ENCODE results near the gene LMTK3. TPM values are rescaled to one million over a fixed set of nuclear protein-coding genes. Genes with fewer than 3 reads are reported as not detected.
A peak's percentile ranks its signal among the peaks of the same experiment; 100 is the strongest.

LMTK3 gene
- total and polyA plus RNA-seq, 2 of the 13 experiments (the other 11 are each of a cell fraction or from before 2014, with no cell fraction given), result 0.18 to 0.29 TPM

GRCh38 chr19:48558018-48558684, 46.5 kb upstream of the LMTK3 start (continued):
- TF ChIP-seq, protein P1, sequence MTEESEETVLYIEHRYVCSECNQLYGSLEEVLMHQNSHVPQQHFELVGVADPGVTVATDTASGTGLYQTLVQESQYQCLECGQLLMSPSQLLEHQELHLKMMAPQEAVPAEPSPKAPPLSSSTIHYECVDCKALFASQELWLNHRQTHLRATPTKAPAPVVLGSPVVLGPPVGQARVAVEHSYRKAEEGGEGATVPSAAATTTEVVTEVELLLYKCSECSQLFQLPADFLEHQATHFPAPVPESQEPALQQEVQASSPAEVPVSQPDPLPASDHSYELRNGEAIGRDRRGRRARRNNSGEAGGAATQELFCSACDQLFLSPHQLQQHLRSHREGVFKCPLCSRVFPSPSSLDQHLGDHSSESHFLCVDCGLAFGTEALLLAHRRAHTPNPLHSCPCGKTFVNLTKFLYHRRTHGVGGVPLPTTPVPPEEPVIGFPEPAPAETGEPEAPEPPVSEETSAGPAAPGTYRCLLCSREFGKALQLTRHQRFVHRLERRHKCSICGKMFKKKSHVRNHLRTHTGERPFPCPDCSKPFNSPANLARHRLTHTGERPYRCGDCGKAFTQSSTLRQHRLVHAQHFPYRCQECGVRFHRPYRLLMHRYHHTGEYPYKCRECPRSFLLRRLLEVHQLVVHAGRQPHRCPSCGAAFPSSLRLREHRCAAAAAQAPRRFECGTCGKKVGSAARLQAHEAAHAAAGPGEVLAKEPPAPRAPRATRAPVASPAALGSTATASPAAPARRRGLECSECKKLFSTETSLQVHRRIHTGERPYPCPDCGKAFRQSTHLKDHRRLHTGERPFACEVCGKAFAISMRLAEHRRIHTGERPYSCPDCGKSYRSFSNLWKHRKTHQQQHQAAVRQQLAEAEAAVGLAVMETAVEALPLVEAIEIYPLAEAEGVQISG (CRISPR knock-in tag; IDR thresholded peaks at IDR 0.05), result peak; percentile 91
- TF ChIP-seq MAFK (conservative IDR thresholded peaks at IDR 0.05 in 1 of 2, IDR thresholded peaks at IDR 0.05 in 1 of 2; ENCODE audit: low read length in 2 of 2) (no peak), MXI1 (IDR thresholded peaks at IDR 0.05; ENCODE audit: borderline replicate concordance, low read depth, low read length) (peak; percentile 70; the same call in 1 of the 3 replicates), GATAD2A (CRISPR knock-in tag; IDR thresholded peaks at IDR 0.05) (peak; percentile 95), ZNF7 (CRISPR knock-in tag; IDR thresholded peaks at IDR 0.05) (no peak), ZNF772 (CRISPR knock-in tag; IDR thresholded peaks at IDR 0.05) (no peak), FOXJ3 (CRISPR knock-in tag; IDR thresholded peaks at IDR 0.05; ENCODE audit: borderline replicate concordance) (peak; percentile 76; the same call in 1 of the 2 replicates), REXO4 (CRISPR knock-in tag; IDR thresholded peaks at IDR 0.05; ENCODE audit: borderline replicate concordance) (no peak), ZNF225 (CRISPR knock-in tag; IDR thresholded peaks at IDR 0.05) (no peak), THAP11 (CRISPR knock-in tag; IDR thresholded peaks at IDR 0.05) (peak; percentile 86), ZNF256 (CRISPR knock-in tag; conservative IDR thresholded peaks at IDR 0.05) (0 out of 2 replicates have a peak, but pooled peaks have one; percentile 64), CEBPB (IDR thresholded peaks at IDR 0.05; ENCODE audit: borderline replicate concordance, low read depth, low read length) (no peak), ZNF609 (CRISPR knock-in tag; IDR thresholded peaks at IDR 0.05; ENCODE audit: borderline replicate concordance) (peak; percentile 92), ZNF382 (CRISPR knock-in tag; IDR thresholded peaks at IDR 0.05; ENCODE audit: borderline replicate concordance) (no peak), MTA1 (CRISPR knock-in tag; IDR thresholded peaks at IDR 0.05; ENCODE audit: borderline replicate concordance) (peak; percentile 99), EHMT2 (IDR thresholded peaks at IDR 0.05; ENCODE audit: borderline replicate concordance, low read depth, low read length) (no peak)
- TF ChIP-seq, protein P2, sequence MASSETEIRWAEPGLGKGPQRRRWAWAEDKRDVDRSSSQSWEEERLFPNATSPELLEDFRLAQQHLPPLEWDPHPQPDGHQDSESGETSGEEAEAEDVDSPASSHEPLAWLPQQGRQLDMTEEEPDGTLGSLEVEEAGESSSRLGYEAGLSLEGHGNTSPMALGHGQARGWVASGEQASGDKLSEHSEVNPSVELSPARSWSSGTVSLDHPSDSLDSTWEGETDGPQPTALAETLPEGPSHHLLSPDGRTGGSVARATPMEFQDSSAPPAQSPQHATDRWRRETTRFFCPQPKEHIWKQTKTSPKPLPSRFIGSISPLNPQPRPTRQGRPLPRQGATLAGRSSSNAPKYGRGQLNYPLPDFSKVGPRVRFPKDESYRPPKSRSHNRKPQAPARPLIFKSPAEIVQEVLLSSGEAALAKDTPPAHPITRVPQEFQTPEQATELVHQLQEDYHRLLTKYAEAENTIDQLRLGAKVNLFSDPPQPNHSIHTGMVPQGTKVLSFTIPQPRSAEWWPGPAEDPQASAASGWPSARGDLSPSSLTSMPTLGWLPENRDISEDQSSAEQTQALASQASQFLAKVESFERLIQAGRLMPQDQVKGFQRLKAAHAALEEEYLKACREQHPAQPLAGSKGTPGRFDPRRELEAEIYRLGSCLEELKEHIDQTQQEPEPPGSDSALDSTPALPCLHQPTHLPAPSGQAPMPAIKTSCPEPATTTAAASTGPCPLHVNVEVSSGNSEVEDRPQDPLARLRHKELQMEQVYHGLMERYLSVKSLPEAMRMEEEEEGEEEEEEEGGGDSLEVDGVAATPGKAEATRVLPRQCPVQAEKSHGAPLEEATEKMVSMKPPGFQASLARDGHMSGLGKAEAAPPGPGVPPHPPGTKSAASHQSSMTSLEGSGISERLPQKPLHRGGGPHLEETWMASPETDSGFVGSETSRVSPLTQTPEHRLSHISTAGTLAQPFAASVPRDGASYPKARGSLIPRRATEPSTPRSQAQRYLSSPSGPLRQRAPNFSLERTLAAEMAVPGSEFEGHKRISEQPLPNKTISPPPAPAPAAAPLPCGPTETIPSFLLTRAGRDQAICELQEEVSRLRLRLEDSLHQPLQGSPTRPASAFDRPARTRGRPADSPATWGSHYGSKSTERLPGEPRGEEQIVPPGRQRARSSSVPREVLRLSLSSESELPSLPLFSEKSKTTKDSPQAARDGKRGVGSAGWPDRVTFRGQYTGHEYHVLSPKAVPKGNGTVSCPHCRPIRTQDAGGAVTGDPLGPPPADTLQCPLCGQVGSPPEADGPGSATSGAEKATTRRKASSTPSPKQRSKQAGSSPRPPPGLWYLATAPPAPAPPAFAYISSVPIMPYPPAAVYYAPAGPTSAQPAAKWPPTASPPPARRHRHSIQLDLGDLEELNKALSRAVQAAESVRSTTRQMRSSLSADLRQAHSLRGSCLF (CRISPR knock-in tag; IDR thresholded peaks at IDR 0.05; ENCODE audit: borderline replicate concordance), result no peak

Measured in HepG2 (cell line).